PC-9 (cell line): ENCODE data around the gene CWH43. TPM values are rescaled to one million over a fixed set of nuclear protein-coding genes. Genes with fewer than 3 reads are reported as not detected.
"Not testable (repeated sequence)": the region's sequence is repeated elsewhere in the genome, so short reads cannot be mapped to it uniquely, and the experiment has no call there.

ENCODE experiments used
- BruUV-seq: library from RNA; stranded (reverse); fragments of 400-500 nt; replicated peaks from 2 replicates; lab custom pipeline; 2021; lab: Mats Ljungman, UMichigan
- CTCF ChIA-PET: fragments of 300-600 bp; sonication (Branson Sonifier 250); formaldehyde crosslinking; loops from one replicate; lab custom pipeline; 2022; ENCODE audit warnings: antibody characterized with exemption; lab: Charles Lee
- POLR2A ChIA-PET: fragments of 300-600 bp; sonication (Branson Sonifier 250); formaldehyde crosslinking; loops from one replicate; lab custom pipeline; 2022; ENCODE audit warnings: antibody characterized with exemption; ENCODE audit not compliant: unreplicated experiment; lab: Charles Lee
- DNase-seq, 2 experiments: peaks; one replicate each; pipeline versions ENCODE4 v3.0.0 to v3.0.0-alpha.2; 2015 to 2022; ENCODE audit warnings: mixed read lengths in 1 of 2
- H2AFZ ChIP-seq: fragments of 200-600 bp; sonication (generic); 2 replicates; pipeline ENCODE4 v1.8.1; 2017; ENCODE audit warnings: antibody characterized with exemption
- H3F3A ChIP-seq: fragments of 200-600 bp; sonication (generic); 2 replicates; pipeline ENCODE4 v1.8.1; 2017; ENCODE audit warnings: antibody characterized with exemption, mild to moderate bottlenecking, low read depth; ENCODE audit not compliant: insufficient read depth
- H3K27ac ChIP-seq: fragments of 200-600 bp; sonication (generic); 2 replicates; pipeline ENCODE4 v1.6.1; 2016; ENCODE audit warnings: mixed run types
- H3K27me3 ChIP-seq: fragments of 200-600 bp; sonication (generic); 2 replicates; pipeline ENCODE4 v1.6.1; 2016; ENCODE audit warnings: low read depth, mixed run types; ENCODE audit not compliant: insufficient read depth
- H3K36me3 ChIP-seq: fragments of 200-600 bp; sonication (generic); 2 replicates; pipeline ENCODE4 v1.6.1; 2016; ENCODE audit warnings: low read depth, mixed run types
- H3K4me1 ChIP-seq: fragments of 200-600 bp; sonication (generic); replicated peaks from 2 replicates; pipeline ENCODE4 v1.6.1; 2016; ENCODE audit warnings: mixed run types; ENCODE audit not compliant: insufficient read depth
- H3K4me2 ChIP-seq: fragments of 200-600 bp; sonication (generic); 2 replicates; pipeline ENCODE4 v1.6.1; 2017; ENCODE audit warnings: mixed run types
- H3K4me3 ChIP-seq: fragments of 200-600 bp; sonication (generic); 2 replicates; pipeline ENCODE4 v1.6.1; 2016; ENCODE audit warnings: mixed run types
- H3K79me2 ChIP-seq: fragments of 200-600 bp; sonication (generic); 2 replicates; pipeline ENCODE4 v1.6.1; 2017; ENCODE audit warnings: low read depth, mixed run types
- H3K9me2 ChIP-seq: fragments of 200-600 bp; sonication (generic); 2 replicates; pipeline ENCODE4 v1.8.1; 2017; ENCODE audit warnings: mild to moderate bottlenecking; ENCODE audit not compliant: insufficient read depth
- H3K9me3 ChIP-seq: fragments of 200-600 bp; sonication (generic); 2 replicates; pipeline ENCODE4 v1.8.1; 2016; ENCODE audit warnings: low read depth; ENCODE audit not compliant: insufficient read depth
- H4K20me1 ChIP-seq: fragments of 200-600 bp; sonication (generic); 2 replicates; pipeline ENCODE4 v1.8.1; 2017; ENCODE audit not compliant: insufficient read depth
- intact Hi-C: fragments of 100-400 bp; cut with micrococcal nuclease; formaldehyde crosslinking; loops from one replicate; pipeline ENCODE4 v1.10.0; 2022; ENCODE audit not compliant: unreplicated experiment
- total RNA-seq: library from RNA; stranded (reverse); gene quantifications from 2 replicates; pipeline ENCODE4 v1.2.3, GENCODE V29; 2021

CWH43 gene
- total RNA-seq, 1 experiment from 2014 or later: not detected

DNA sequence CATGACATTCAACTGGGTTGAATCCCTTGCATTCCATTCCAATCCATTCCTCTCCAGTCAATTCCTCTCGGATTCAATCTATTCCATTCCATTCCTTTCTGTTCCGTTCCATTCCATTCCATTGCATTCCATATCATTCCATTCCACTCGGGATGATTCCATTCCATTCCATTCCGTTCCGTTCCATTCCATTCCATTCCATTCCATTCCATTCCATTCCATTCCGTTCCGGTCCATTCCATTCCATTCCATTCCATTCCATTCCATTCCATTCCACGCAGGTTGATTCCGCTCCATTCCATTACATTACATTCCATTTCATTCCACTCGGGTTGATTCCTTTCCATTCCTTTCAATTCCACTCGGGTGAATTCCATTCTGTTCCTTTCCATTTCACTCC lies 111.4 kb downstream of the CWH43 start:
- POLR2A ChIA-PET, H3K4me1 ChIP-seq, H3K9me3 ChIP-seq, CTCF ChIA-PET, H3K4me3 ChIP-seq, BruUV-seq, H4K20me1 ChIP-seq, H3F3A ChIP-seq, H2AFZ ChIP-seq, H3K36me3 ChIP-seq, H3K79me2 ChIP-seq, DNase-seq, H3K9me2 ChIP-seq, H3K27ac ChIP-seq, intact Hi-C loops, H3K27me3 ChIP-seq, H3K4me2 ChIP-seq: not testable (repeated sequence)

DNA sequence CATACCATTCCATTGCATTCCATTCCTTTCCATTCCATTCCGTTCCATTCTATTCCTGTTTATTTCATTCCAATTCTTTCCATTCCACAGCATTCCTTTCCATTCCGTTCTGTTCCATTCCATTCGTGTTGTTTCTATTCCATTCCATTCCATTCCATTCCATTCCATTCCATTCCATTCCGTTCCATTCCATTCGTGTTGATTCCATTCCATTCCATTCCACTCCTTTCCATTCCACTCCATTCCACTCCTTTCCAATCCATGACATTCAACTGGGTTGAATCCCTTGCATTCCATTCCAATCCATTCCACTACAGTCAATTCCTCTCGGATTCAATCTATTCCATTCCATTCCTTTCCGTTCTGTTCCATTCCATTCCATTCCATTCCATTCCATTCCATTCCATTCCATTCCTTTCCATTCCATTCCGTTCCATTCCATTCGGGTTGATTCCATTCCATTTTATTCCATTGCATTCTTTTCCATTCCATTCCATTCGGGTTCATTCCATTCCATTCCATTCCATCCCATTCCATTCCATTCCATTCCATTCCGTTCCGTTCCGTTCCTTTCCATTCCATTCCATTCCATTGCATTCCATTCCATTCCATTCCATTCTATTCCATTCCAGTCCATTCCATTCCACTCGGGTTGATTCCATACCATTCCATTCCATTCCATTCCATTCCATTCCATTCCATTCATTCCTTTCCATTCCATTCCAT lies 112.1 kb downstream of the CWH43 start:
- POLR2A ChIA-PET: not testable (repeated sequence)

DNA sequence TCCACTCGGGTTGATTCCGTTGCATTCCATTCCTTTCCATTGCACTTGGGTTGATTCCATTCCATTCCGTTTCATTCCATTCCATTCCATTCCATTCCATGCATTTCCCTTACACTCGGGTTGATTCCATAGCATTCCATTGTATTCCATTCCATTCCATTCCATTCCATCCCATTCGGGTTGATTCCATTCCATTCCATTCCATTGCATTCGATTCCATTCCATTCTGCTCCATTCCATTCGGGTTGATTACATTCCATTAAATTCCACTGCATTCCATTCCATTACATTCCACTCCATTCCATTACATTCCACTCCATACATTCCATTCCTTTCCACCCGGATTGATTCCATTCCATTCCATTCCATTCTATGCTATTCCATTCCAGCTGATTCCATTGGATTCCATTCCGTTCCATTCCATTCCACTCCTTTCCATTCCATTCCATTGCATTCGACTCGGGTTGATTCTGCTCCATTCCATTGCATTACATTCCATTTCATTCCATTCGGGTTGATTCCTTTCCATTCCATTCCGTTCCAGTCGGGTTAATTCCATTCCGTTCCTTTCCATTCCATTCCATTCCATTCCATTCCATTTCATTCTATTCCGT lies 113.9 kb downstream of the CWH43 start:
- not testable (repeated sequence) for H3K4me3 ChIP-seq, H3F3A ChIP-seq

More for the DNA sequence above, 112.1 kb downstream of the CWH43 start:
- H3K36me3 ChIP-seq, H3K4me1 ChIP-seq, intact Hi-C loops, CTCF ChIA-PET, H3F3A ChIP-seq, H3K27ac ChIP-seq, BruUV-seq, H3K4me2 ChIP-seq, H4K20me1 ChIP-seq, H3K9me3 ChIP-seq, DNase-seq, H3K27me3 ChIP-seq, H3K9me2 ChIP-seq, H3K4me3 ChIP-seq, H3K79me2 ChIP-seq, H2AFZ ChIP-seq: not testable (repeated sequence)

DNA sequence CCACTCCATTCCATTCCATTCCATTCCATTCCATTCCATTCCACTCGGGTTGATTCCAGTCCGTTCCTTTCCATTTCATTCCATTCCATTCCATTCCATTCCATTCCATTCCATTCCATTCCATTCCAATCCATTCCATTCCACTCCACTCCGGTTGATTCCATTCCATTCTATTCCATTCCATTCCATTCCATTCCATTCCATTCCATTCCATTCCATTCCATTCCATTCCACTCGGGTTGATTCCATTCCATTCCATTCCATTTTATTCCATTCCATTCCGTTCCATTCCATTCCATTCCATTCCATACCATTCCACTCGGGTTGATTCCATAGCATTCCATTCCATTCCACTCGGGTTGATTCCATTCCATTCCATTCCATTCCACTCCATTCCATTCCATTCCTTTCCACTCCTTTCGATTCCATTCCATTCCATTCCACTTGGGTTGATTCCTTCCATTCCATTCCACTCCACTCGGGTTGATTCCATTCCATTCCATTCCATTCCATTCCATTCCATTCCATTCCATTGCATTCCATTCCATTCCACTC lies 116.3 kb downstream of the CWH43 start:
- H3K9me2 ChIP-seq, BruUV-seq, H3K27me3 ChIP-seq, H3K27ac ChIP-seq, H3F3A ChIP-seq, intact Hi-C loops, H3K4me3 ChIP-seq, H4K20me1 ChIP-seq, H3K79me2 ChIP-seq, CTCF ChIA-PET, H3K9me3 ChIP-seq, H3K4me2 ChIP-seq, H3K36me3 ChIP-seq, H2AFZ ChIP-seq, H3K4me1 ChIP-seq, DNase-seq, POLR2A ChIA-PET: not testable (repeated sequence)

More for the DNA sequence above, 113.9 kb downstream of the CWH43 start:
- H3K4me1 ChIP-seq, H3K27ac ChIP-seq, DNase-seq, POLR2A ChIA-PET, H3K4me2 ChIP-seq, H3K27me3 ChIP-seq, intact Hi-C loops, CTCF ChIA-PET, H3K9me3 ChIP-seq, H3K79me2 ChIP-seq, H3K9me2 ChIP-seq, H3K36me3 ChIP-seq, H4K20me1 ChIP-seq, H2AFZ ChIP-seq, BruUV-seq: not testable (repeated sequence)

DNA sequence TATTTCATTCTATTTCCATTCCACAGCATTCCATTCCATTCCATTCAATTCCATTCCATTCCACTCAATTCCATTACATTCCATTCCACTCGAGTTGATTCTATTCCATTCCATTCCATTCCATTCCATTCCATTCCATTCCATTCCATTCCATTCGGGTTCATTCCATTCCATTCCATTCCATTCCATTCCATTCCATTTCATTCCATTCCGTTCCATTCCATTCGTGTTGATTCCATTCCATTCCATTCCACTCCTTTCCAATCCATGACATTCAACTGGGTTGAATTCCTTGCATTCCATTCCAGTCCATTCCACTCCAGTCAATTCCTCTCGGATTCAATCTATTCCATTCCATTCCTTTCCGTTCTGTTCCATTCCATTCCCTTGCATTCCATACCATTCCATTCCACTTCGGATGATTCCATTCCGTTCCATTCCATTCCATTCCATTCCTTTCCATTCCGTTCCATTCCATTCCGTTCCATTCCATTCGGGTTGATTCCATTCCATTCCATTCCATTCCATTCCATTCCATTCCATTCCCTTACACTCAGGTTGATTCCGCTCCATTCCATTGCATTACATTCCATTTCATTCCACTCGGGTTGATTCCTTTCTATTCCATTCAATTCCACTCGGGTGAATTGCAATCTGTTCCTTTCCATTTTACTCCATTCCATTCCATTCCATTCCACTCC lies 117.5 kb downstream of the CWH43 start:
- BruUV-seq, H3K27me3 ChIP-seq, H2AFZ ChIP-seq, CTCF ChIA-PET, intact Hi-C loops, POLR2A ChIA-PET, DNase-seq, H3F3A ChIP-seq, H3K4me2 ChIP-seq, H4K20me1 ChIP-seq, H3K4me3 ChIP-seq, H3K4me1 ChIP-seq, H3K9me2 ChIP-seq, H3K79me2 ChIP-seq, H3K9me3 ChIP-seq, H3K27ac ChIP-seq, H3K36me3 ChIP-seq: not testable (repeated sequence)

DNA sequence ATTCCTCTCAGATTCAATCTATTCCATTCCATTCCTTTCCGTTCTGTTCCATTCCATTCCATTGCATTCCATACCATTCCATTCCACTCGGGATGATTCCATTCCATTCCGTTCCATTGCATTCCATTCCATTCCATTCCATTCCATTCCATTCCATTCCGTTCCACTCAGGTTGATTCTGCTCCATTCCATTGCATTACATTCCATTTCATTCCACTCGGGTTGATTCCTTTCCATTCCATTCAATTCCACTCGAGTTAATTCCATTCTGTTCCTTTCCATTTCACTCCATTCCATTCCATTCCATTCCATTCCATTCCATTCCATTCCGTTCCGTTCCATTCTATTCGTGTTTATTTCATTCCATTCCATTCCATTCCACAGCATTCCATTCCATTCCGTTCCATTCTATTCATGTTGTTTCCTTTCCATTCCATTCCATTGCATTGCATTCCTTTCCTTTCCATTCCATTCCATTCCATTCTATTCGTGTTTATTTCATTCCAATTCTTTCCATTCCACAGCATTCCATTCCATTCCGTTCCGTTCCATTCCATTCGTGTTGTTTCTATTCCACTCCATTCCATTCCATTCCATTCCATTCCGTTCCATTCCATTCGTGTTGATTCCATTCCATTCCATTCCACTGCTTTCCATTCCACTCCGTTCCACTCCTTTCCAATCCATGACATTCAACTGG lies 118.3 kb downstream of the CWH43 start:
- H3F3A ChIP-seq, H4K20me1 ChIP-seq, H3K36me3 ChIP-seq, H3K4me3 ChIP-seq, H3K4me1 ChIP-seq, CTCF ChIA-PET, BruUV-seq, H2AFZ ChIP-seq, intact Hi-C loops, H3K79me2 ChIP-seq, H3K27ac ChIP-seq, DNase-seq, POLR2A ChIA-PET, H3K27me3 ChIP-seq, H3K9me2 ChIP-seq, H3K4me2 ChIP-seq, H3K9me3 ChIP-seq: not testable (repeated sequence)
